HEK293 (cell line): ENCODE measurements around the gene ROR2.

ENCODE experiments used
- CTCF ChIA-PET: fragments of 350-600 bp; formaldehyde crosslinking; extraction: SDS; loops from one replicate; lab custom pipeline; 2021; ENCODE audit warnings: antibody characterized with exemption; lab: Yijun Ruan, JAX
- POLR2A ChIA-PET: fragments of 300-600 bp; formaldehyde crosslinking; extraction: SDS; loops from one replicate; lab custom pipeline; 2020; ENCODE audit warnings: antibody characterized with exemption, inconsistent platforms; lab: Yijun Ruan, JAX
- H3K27ac ChIP-seq: fragments of 200-500 bp; sonication (Bioruptor generic); 2 replicates; pipeline ENCODE4 v1.5.1; 2014; ENCODE audit warnings: low read depth, low read length, control low read depth, inconsistent platforms; ENCODE audit errors: extremely low read depth
- H3K36me3 ChIP-seq, 2 experiments: fragments of 200-500 bp in 1 of 2; sonication (Bioruptor generic) in 1 of 2; 1 replicate in 1 of 2; 2 replicates in 1 of 2; pipeline ENCODE4 v1.5.1; 2014 to 2017; ENCODE audit warnings: inconsistent platforms in 2 of 2, low read length in 2 of 2; ENCODE audit not compliant: control insufficient read depth in 2 of 2, insufficient read depth in 1 of 2
- H3K4me1 ChIP-seq: fragments of 200-500 bp; sonication (Bioruptor generic); 2 replicates; pipeline ENCODE4 v1.5.1; 2014; ENCODE audit warnings: mild to moderate bottlenecking, low read length, inconsistent platforms; ENCODE audit not compliant: control insufficient read depth, insufficient read depth
- H3K4me3 ChIP-seq: 2 replicates; pipeline ENCODE4 v1.5.1; 2011; ENCODE audit warnings: low read depth, mild to moderate bottlenecking, control low read depth, low read length, moderate library complexity
- H3K9me3 ChIP-seq: fragments of 200-500 bp; sonication (Bioruptor generic); 2 replicates; pipeline ENCODE4 v1.5.1; 2014; ENCODE audit warnings: low read depth, low read length, inconsistent platforms; ENCODE audit not compliant: control insufficient read depth, insufficient read depth
- BCL11B ChIP-seq: fragments of 450-650 bp; formaldehyde crosslinking; IDR thresholded peaks from 2 replicates; pipeline ENCODE4 v1.5.1; 2016; ENCODE audit warnings: low read depth, missing biosample characterization, missing genetic modification characterization
- KLF8 ChIP-seq: fragments of 450-650 bp; formaldehyde crosslinking; IDR thresholded peaks from 2 replicates; pipeline ENCODE4 v1.5.1; 2016; ENCODE audit warnings: missing biosample characterization, missing genetic modification characterization
- ZBTB49 ChIP-seq: fragments of 450-650 bp; formaldehyde crosslinking; IDR thresholded peaks from 2 replicates; pipeline ENCODE4 v1.5.1; 2016; ENCODE audit warnings: missing biosample characterization, missing genetic modification characterization, low read depth
- ZBTB8A ChIP-seq: fragments of 450-650 bp; formaldehyde crosslinking; IDR thresholded peaks from 2 replicates; pipeline ENCODE4 v1.5.1; 2016; ENCODE audit warnings: missing biosample characterization, missing genetic modification characterization
- ZNF112 ChIP-seq: fragments of 450-650 bp; formaldehyde crosslinking; IDR thresholded peaks from 2 replicates; pipeline ENCODE4 v1.5.0; 2017; ENCODE audit warnings: missing biosample characterization, missing genetic modification characterization
- ZNF202 ChIP-seq: fragments of 450-650 bp; formaldehyde crosslinking; IDR thresholded peaks from 2 replicates; pipeline ENCODE4 v1.5.1; 2016; ENCODE audit warnings: missing biosample characterization, missing genetic modification characterization, borderline replicate concordance
- ZNF514 ChIP-seq: fragments of 450-650 bp; formaldehyde crosslinking; IDR thresholded peaks from 2 replicates; pipeline ENCODE4 v1.5.1; 2016; ENCODE audit warnings: missing biosample characterization, missing genetic modification characterization
- ZNF561 ChIP-seq: fragments of 450-650 bp; IDR thresholded peaks from 2 replicates; pipeline ENCODE4 v1.5.1; 2018; ENCODE audit warnings: missing biosample characterization, missing genetic modification characterization, borderline replicate concordance
- ZNF677 ChIP-seq: fragments of 450-650 bp; IDR thresholded peaks from 2 replicates; pipeline ENCODE4 v1.5.0; 2018; ENCODE audit warnings: missing biosample characterization, mild to moderate bottlenecking, missing genetic modification characterization, moderate library complexity
- ZNF704 ChIP-seq: fragments of 450-650 bp; formaldehyde crosslinking; IDR thresholded peaks from 2 replicates; pipeline ENCODE4 v1.5.1; 2016; ENCODE audit warnings: missing biosample characterization, missing genetic modification characterization
- ZNF785 ChIP-seq: fragments of 450-650 bp; formaldehyde crosslinking; IDR thresholded peaks from 2 replicates; pipeline ENCODE4 v1.5.1; 2016; ENCODE audit warnings: missing biosample characterization, missing genetic modification characterization
- ZNF792 ChIP-seq: fragments of 450-650 bp; formaldehyde crosslinking; IDR thresholded peaks from 2 replicates; pipeline ENCODE4 v1.5.1; 2016; ENCODE audit warnings: missing biosample characterization, missing genetic modification characterization
- ZNF843 ChIP-seq: fragments of 450-650 bp; formaldehyde crosslinking; IDR thresholded peaks from 2 replicates; pipeline ENCODE4 v1.5.1; 2016; ENCODE audit warnings: missing biosample characterization, missing genetic modification characterization
- TF ChIP-seq, protein P1 (sequence below): fragments of 450-650 bp; formaldehyde crosslinking; conservative IDR thresholded peaks from 2 replicates; pipeline ENCODE4 v1.5.1; 2016; ENCODE audit warnings: low read depth, missing biosample characterization, missing genetic modification characterization
- TF ChIP-seq, protein P2 (sequence below): fragments of 450-650 bp; formaldehyde crosslinking; IDR thresholded peaks from 2 replicates; pipeline ENCODE4 v1.5.0; 2017; ENCODE audit warnings: missing biosample characterization, missing genetic modification characterization, borderline replicate concordance

ROR2 gene

GRCh38 chr9:91680998-91681397 is 269.0 kb downstream of the ROR2 start:
- Histone ChIP-seq H3K4me3 (no peak overlapping the region), H3K27ac (no peak overlapping the region), H3K36me3 (no peaks in the 10 kb centered on the region), H3K4me1 (0 out of 2 replicates have a peak, but pooled peaks cover 2% of the 10 kb centered on the region), H3K9me3 (no peaks in the 10 kb centered on the region)
- CTCF ChIA-PET, result interaction anchor here (0.6 to 0.8 kb wide), 2 partner anchors 239 to 484 kb away, joined by 3 to 5 read pairs; no protein-coding TSS in a partner anchor
- POLR2A ChIA-PET, result no interaction called here
- TF ChIP-seq ZNF704 (tag by site-specific recombination), result no peak
- TF ChIP-seq ZNF561, result no peak
- no peak for TF ChIP-seq ZBTB8A (tag by site-specific recombination)

DNA sequence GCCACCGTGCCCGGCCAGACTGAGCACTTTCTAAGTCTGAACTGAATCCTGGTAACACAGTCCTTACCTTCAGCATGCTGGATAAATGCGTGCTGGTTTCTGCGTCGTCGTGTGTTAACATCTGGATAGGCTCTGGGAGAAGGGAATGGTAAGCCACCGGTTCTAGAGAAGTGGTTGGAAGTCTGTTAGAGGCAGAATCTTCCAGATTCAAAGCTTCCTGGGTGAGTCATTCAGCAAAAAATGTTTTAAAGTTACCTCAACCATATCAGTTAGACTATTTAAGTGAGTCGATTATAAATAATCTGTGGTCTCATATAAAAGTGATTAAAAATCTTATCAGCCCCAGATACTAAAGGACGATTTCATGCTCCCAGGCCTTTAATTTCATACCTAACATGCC is 269.9 kb downstream of the ROR2 start:
- Histone ChIP-seq H3K27ac (no peak overlapping the region), H3K4me1 (0 out of 2 replicates have a peak, but pooled peaks cover 2% of the 10 kb centered on the region), H3K4me3 (no peak overlapping the region), H3K36me3 (no peaks in the 10 kb centered on the region), H3K9me3 (no peaks in the 10 kb centered on the region)
- POLR2A ChIA-PET, result no interaction called here
- TF ChIP-seq ZNF843 (no peak), ZNF677 (tag by site-specific recombination) (no peak), ZNF792 (no peak), ZNF561 (no peak), ZNF785 (tag by site-specific recombination) (no peak), ZBTB49 (tag by site-specific recombination) (no peak), KLF8 (no peak), ZNF112 (tag by site-specific recombination) (no peak), BCL11B (tag by site-specific recombination) (no peak), ZNF514 (tag by site-specific recombination) (no peak), ZNF202 (tag by site-specific recombination) (no peak)
- TF ChIP-seq, protein P1, sequence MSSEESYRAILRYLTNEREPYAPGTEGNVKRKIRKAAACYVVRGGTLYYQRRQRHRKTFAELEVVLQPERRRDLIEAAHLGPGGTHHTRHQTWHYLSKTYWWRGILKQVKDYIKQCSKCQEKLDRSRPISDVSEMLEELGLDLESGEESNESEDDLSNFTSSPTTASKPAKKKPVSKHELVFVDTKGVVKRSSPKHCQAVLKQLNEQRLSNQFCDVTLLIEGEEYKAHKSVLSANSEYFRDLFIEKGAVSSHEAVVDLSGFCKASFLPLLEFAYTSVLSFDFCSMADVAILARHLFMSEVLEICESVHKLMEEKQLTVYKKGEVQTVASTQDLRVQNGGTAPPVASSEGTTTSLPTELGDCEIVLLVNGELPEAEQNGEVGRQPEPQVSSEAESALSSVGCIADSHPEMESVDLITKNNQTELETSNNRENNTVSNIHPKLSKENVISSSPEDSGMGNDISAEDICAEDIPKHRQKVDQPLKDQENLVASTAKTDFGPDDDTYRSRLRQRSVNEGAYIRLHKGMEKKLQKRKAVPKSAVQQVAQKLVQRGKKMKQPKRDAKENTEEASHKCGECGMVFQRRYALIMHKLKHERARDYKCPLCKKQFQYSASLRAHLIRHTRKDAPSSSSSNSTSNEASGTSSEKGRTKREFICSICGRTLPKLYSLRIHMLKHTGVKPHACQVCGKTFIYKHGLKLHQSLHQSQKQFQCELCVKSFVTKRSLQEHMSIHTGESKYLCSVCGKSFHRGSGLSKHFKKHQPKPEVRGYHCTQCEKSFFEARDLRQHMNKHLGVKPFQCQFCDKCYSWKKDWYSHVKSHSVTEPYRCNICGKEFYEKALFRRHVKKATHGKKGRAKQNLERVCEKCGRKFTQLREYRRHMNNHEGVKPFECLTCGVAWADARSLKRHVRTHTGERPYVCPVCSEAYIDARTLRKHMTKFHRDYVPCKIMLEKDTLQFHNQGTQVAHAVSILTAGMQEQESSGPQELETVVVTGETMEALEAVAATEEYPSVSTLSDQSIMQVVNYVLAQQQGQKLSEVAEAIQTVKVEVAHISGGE (tag by site-specific recombination), result no peak
- TF ChIP-seq, protein P2, sequence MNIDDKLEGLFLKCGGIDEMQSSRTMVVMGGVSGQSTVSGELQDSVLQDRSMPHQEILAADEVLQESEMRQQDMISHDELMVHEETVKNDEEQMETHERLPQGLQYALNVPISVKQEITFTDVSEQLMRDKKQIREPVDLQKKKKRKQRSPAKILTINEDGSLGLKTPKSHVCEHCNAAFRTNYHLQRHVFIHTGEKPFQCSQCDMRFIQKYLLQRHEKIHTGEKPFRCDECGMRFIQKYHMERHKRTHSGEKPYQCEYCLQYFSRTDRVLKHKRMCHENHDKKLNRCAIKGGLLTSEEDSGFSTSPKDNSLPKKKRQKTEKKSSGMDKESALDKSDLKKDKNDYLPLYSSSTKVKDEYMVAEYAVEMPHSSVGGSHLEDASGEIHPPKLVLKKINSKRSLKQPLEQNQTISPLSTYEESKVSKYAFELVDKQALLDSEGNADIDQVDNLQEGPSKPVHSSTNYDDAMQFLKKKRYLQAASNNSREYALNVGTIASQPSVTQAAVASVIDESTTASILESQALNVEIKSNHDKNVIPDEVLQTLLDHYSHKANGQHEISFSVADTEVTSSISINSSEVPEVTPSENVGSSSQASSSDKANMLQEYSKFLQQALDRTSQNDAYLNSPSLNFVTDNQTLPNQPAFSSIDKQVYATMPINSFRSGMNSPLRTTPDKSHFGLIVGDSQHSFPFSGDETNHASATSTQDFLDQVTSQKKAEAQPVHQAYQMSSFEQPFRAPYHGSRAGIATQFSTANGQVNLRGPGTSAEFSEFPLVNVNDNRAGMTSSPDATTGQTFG, result no peak
- CTCF ChIA-PET, result interaction anchor here (0.5 to 1.4 kb wide), 3 partner anchors 12 to 765 kb away, joined by 3 to 9 read pairs (median 3); no protein-coding TSS in a partner anchor
